Heart left ventricle (tissue), 13 donors: ENCODE data around the gene RGL1.

Source experiments
- POLR2A ChIP-seq, 2 donors: fragments of 450-650 bp; IDR thresholded peaks; one replicate each; pipeline ENCODE4 v1.6.1; 2017; ENCODE audit warnings: antibody characterized with exemption in 2 of 2, mild to moderate bottlenecking in 2 of 2, moderate library complexity in 2 of 2
- TF ChIP-seq, protein P1 (sequence below), 12 donors: fragments of 200-600 bp; sonication (generic) in 4 of 12; IDR thresholded peaks; one replicate each; pipeline versions ENCODE4 v1.5.0 to v1.8.0; 2018 to 2022; ENCODE audit warnings: antibody characterized with exemption in 12 of 12, mild to moderate bottlenecking in 5 of 12
- donor health status: ischemic (EF 13 %, LVEDD 7.1; RV severe dilation, severe dysfunction).
- donor health status: DM: no; HTN: yes; CAD: no.
- donor health status: DM: no; HTN: no; CAD: no.
- donor health status: ischemic (EF 25% LVEDD 6.9; RV normal size, moderate dysfunction).
- donor health status: ischemic (EF 25% LVEDD 5.7; RV mildly dilated, moderate dysfunction).
- donor health status: ischemic (EF 35%, LVEDD 5.7; RV mildly dilated, moderate dysfunction).
- donor health status: nonischemic (EF 11% LVEDD 7.7; RV severe dilation, severe dysfunction).
- donor health status: DM: yes; HTN: yes; CAD: no.
- donor health status: PGD.
- donor health status: ischemic (EF 29% LVEDD 5.4; RV normal size, mild dysfunction).
- donor health status: nonischemic (EF 23%, LVEDD 6.1; RV moderate dilation, normal function).

DNA sequence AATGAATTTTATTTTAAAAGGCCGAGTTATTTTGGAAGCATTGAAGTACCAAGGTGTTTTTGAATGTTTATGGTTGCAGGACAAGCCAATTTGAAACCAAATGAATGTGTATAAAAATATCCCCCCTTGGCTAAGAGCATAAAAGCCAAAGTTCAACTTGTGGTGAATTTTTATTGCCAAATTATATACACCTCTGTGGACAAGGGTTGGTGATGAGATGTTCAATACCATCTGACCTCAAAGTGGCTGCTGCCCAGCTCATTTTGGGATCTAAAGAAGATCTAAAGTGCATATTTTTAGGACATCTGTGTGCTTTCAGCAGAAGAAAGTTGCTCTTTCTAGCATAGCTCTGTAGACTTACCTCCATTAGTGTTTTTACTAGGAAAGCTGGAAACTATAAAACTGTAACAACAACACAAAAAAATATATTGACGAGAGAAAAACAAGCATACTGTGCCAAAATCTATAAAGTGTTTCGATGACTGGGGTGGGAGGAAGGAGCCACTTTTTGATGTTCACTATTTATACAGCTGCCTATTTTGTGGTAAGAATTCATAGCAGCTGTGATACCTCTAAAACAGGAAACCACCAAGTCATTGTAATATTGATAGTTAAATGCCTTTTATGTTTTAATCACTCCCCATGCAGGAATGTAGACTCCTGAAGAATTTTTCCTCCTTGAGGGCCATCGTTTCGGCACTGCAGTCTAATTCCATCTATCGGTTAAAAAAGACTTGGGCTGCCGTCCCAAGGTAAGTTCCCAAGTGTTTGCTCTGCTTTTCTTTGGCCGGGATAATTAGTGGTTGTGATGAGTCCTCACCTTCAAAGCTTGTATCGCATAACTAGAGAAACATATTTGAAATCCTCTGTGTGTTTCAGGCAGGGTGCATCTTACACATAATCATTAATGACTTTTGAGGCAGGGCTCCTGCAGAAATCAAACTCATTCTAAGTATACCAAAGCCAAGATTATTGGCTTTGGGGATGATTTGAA is 83.2 kb downstream of the RGL1 start:
- TF ChIP-seq, protein P1, sequence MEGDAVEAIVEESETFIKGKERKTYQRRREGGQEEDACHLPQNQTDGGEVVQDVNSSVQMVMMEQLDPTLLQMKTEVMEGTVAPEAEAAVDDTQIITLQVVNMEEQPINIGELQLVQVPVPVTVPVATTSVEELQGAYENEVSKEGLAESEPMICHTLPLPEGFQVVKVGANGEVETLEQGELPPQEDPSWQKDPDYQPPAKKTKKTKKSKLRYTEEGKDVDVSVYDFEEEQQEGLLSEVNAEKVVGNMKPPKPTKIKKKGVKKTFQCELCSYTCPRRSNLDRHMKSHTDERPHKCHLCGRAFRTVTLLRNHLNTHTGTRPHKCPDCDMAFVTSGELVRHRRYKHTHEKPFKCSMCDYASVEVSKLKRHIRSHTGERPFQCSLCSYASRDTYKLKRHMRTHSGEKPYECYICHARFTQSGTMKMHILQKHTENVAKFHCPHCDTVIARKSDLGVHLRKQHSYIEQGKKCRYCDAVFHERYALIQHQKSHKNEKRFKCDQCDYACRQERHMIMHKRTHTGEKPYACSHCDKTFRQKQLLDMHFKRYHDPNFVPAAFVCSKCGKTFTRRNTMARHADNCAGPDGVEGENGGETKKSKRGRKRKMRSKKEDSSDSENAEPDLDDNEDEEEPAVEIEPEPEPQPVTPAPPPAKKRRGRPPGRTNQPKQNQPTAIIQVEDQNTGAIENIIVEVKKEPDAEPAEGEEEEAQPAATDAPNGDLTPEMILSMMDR (IDR thresholded peaks at IDR 0.05) = no peak
- no peak for TF ChIP-seq POLR2A (IDR thresholded peaks at IDR 0.05)
